ENCODE data around the gene CACNA1C.
A peak's percentile ranks its signal among the peaks of the same experiment; 100 is the strongest.

The CACNA1C gene

DNA sequence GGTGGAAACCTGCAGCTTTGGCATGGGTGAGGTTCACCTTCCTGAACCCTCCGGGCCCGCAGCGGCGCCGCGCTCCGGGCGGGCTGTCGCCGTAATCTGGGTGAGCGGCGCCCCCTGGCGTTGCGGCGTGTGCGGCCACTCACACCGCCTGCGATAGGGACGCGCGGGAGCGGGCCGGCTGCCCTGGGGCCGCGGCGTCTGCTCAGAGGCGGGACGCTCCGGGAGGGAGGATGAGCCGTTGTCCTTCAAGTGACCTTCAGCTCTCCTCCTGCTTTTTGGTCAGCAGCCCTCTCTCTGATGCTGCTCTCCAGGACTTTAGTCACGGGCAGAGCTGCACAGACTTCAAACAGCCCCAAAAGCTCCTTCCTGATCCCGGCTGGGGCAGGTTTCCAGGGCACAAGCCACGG is 530.3 kb downstream of the CACNA1C start:
- ChIA-PET POLR2A (ENCODE audit: low non-redundant PET) (no interaction called here), CTCF (interaction anchor here (0.5 to 2.0 kb wide), 26 partner anchors 8 to 949 kb away, joined by 3 to 13 read pairs (median 3); no protein-coding TSS in a partner anchor)
- peak; percentile 51 for DNase-seq (ENCODE audit: low spot score)
- H3K27ac ChIP-seq, result no peak overlapping the region
- TF ChIP-seq, protein P1, sequence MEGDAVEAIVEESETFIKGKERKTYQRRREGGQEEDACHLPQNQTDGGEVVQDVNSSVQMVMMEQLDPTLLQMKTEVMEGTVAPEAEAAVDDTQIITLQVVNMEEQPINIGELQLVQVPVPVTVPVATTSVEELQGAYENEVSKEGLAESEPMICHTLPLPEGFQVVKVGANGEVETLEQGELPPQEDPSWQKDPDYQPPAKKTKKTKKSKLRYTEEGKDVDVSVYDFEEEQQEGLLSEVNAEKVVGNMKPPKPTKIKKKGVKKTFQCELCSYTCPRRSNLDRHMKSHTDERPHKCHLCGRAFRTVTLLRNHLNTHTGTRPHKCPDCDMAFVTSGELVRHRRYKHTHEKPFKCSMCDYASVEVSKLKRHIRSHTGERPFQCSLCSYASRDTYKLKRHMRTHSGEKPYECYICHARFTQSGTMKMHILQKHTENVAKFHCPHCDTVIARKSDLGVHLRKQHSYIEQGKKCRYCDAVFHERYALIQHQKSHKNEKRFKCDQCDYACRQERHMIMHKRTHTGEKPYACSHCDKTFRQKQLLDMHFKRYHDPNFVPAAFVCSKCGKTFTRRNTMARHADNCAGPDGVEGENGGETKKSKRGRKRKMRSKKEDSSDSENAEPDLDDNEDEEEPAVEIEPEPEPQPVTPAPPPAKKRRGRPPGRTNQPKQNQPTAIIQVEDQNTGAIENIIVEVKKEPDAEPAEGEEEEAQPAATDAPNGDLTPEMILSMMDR (conservative IDR thresholded peaks at IDR 0.05; ENCODE audit: low read depth), result peak; percentile 61

DNA sequence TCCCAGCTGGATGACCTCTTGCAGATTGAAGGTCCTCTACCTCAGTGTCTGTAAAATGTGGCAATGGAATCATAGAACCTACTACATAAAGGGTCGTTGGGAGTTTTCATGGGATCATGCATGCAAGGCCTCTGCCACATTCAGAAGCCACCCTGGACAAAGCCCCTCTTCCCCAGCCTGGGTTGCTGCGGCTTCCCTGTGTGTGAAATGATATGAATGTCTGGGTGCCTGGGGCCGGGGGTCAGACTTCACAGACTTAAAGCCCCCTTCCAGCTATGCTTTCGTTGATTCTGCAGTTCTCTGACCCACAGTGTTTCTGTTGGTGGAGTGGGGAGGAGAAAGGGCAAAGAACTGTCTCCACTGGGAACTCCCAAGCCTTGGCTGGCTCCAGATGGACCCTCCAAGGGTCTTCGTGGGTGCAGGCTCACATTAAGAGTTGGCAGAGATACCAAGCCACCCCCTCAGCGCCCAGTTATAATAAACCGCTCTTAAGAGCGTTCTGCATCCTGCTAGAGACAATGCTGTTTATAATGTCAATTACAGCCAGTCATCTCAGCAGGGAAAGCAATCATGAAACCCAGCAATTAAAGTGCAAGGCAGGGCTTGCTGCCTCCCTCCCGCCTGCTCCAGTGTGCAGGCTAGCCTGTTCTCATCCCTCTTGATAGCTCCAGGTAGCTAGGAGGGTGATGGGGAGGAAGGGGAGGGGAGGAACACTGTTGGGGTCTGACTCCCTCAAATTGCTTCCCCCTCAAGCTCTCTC is 531.0 kb downstream of the CACNA1C start:
- no peak overlapping the region for H3K27ac ChIP-seq
- POLR2A ChIA-PET (ENCODE audit: low non-redundant PET), result no interaction called here
- TF ChIP-seq, protein P1 (conservative IDR thresholded peaks at IDR 0.05; ENCODE audit: low read depth), result no peak
- CTCF ChIA-PET, result interaction anchor here (0.5 to 2.0 kb wide), 21 partner anchors 8 to 950 kb away, joined by 3 to 13 read pairs (median 3); no protein-coding TSS in a partner anchor
- DNase-seq (ENCODE audit: low spot score), result no peak

DNA sequence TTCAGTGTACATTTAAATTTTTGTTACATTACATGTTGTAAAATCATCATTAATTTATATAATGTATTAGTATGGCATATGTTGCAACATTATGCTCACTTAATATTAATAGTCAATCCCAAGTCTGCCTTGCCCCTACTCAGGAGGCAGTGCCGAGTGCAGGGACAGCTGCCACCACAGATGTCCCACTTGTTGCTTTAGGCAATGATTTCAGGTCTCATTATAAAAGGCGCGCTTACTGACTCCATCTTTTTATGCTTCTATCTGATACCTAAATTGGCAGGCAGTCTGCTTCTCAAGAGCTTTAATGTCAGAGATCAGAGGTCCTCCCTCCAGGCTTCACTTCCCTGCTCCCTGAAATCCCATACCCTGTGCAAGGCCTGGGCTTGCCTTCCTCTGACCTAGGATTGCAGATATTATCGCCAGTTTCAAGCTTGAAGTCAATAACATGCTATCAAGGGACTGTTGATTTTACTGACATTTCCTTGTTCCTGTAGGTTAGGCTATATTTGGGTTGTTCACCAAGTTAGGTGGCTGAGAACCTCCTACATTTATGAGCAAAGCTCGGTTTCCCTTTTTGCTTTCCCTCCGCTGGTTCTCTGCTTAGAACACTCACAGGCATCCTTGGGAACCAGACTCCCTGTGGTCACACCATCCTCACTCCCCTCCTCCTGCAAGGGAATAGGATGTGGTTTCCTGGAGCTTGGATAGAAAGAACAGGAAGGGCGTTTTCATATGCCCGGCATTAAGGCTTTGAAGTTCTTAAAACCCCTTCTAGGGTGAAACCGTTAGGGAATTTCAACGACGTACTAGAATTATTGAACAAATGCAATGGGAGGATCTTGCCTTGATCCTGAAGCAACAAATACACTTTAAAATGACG is 533.6 kb downstream of the CACNA1C start:
- DNase-seq (ENCODE audit: low spot score), result no peak
- ChIA-PET CTCF (no interaction called here), POLR2A (ENCODE audit: low non-redundant PET) (no interaction called here)
- TF ChIP-seq, protein P1 (conservative IDR thresholded peaks at IDR 0.05; ENCODE audit: low read depth), result no peak
- H3K27ac ChIP-seq, result no peak overlapping the region

DNA sequence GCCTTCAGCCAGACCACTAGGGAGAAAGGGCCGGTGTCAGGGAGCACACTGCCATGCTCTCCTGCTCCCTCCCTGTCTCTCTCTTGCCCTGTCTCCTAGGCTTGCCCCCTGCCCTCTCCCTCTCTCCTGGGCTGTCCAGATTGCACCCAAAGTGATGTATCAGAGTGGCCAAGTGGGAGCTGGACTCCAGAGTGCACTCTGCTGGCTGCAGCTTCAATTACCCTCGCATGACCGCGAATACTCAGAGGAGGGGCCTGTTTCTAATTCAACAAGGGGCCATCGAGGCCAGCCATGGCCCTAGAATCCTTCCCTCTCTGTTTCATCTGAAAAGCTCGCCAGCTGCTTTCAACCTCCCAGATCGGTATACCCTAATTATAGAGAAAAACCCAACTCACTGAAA is 535.6 kb downstream of the CACNA1C start:
- ChIA-PET POLR2A (ENCODE audit: low non-redundant PET) (no interaction called here), CTCF (no interaction called here)
- TF ChIP-seq, protein P1 (conservative IDR thresholded peaks at IDR 0.05; ENCODE audit: low read depth), result no peak
- H3K27ac ChIP-seq, result no peak overlapping the region
- no peak for DNase-seq (ENCODE audit: low spot score)

DNA sequence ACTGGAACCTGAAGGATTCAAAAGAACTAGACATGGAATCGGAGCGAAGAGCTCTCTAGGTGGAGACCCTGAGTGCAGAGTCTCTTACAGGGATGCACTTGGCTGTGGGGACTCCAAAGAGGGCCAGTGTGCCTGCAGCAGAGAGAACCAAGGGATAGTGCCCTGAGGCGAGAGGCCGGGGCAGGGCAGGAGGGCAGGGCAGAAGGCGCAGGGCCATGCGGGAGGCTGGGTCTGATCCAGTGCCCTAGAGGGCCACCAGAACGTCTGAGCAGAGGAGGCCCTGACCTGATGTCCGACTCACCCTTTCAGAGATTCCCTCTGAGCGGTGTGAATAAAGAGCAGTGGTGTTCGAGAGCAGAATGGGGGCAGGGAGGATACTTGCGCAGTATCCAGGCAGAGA is 536.6 kb downstream of the CACNA1C start:
- TF ChIP-seq, protein P1 (conservative IDR thresholded peaks at IDR 0.05; ENCODE audit: low read depth), result no peak
- POLR2A ChIA-PET (ENCODE audit: low non-redundant PET), result no interaction called here
- CTCF ChIA-PET, result interaction anchor here (0.6 to 0.7 kb wide), 2 partner anchors 163 to 585 kb away, joined by 3 read pairs; partner anchors contain the start of gene DCP1B
- no peak for DNase-seq (ENCODE audit: low spot score)
- H3K27ac ChIP-seq, result no peak overlapping the region

DNA sequence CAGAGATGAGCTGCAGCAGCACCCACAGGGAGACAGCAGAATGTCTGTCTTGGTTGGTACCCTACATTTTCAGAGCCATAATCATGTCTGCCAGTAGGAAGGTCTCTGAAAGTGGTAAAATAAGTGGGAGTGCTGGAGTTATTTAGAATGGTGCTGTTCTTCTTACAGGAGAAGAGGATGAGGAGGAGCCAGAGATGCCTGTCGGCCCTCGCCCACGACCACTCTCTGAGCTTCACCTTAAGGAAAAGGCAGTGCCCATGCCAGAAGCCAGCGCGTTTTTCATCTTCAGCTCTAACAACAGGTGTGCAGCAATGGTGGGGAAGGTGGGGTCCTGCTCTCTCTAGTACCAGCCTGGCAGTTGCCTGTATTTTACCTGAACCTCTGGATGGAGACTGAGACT is 540.3 kb downstream of the CACNA1C start:
- TF ChIP-seq, protein P1 (conservative IDR thresholded peaks at IDR 0.05; ENCODE audit: low read depth), result no peak
- no peak overlapping the region for H3K27ac ChIP-seq
- no peak for DNase-seq (ENCODE audit: low spot score)
- ChIA-PET POLR2A (ENCODE audit: low non-redundant PET) (no interaction called here), CTCF (no interaction called here)

Data from RWPE1 (cell line).